Neural crest cell (in vitro differentiated cells): ENCODE results near the gene KRTAP27-1. TPM values are rescaled to one million over a fixed set of nuclear protein-coding genes. Genes with fewer than 3 reads are reported as not detected.

ENCODE experiments used
- DNase-seq: peaks from one replicate; pipeline ENCODE4 v3.0.0; 2021; ENCODE audit warnings: low read depth, mixed read lengths, low spot score
- H3K27ac Mint-ChIP-seq: one replicate; pipeline ENCODE4 v1.8.0; 2021; ENCODE audit warnings: mild to moderate bottlenecking, mixed read lengths; ENCODE audit not compliant: unreplicated experiment
- H3K27me3 Mint-ChIP-seq: 2 replicates; pipeline ENCODE4 v1.8.0; 2021; ENCODE audit warnings: low read depth, mild to moderate bottlenecking, mixed read lengths
- H3K36me3 Mint-ChIP-seq: 2 replicates; pipeline ENCODE4 v1.8.0; 2021; ENCODE audit warnings: low read depth, mild to moderate bottlenecking, mixed read lengths
- H3K4me1 Mint-ChIP-seq: 2 replicates; pipeline ENCODE4 v1.8.0; 2021; ENCODE audit warnings: mixed read lengths
- H3K4me3 Mint-ChIP-seq: one replicate; pipeline ENCODE4 v1.8.0; 2021; ENCODE audit warnings: mild to moderate bottlenecking, mixed read lengths
- H3K9me3 Mint-ChIP-seq: 2 replicates; pipeline ENCODE4 v1.8.0; 2021; ENCODE audit warnings: mixed read lengths
- total RNA-seq: library from RNA; stranded (reverse); gene quantifications from 2 replicates; pipeline ENCODE4 v1.2.1, GENCODE V29; 2021
- TF ChIP-seq, protein P1 (sequence below): fragments of 200-600 bp; sonication (generic); conservative IDR thresholded peaks from 2 replicates; pipeline ENCODE4 v1.5.0; 2021; ENCODE audit warnings: antibody characterized with exemption, mild to moderate bottlenecking

Gene KRTAP27-1
- total RNA-seq, 1 donor from 2014 or later = not detected

DNA sequence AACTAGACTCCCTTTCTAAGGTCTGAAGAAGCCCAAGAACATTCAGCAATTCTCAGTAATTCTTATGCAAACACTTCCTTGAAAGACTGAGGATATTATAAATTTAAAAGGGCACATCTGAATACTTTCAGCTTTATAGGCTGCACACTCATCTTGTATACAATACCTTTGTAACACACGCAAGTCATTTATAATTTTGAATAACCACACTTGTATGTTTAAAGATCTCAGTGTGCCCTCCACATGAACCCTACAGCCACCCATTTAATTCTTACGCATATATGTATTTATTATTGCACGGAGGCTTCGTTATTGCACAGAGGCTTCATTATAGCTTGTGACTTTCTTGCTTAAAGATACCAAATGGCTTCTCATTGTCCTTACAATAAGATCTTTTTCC is 1.2 kb upstream of the KRTAP27-1 start:
- H3K36me3 Mint-ChIP-seq = no peaks in the 10 kb centered on the region
- H3K27ac Mint-ChIP-seq = no peak overlapping the region
- TF ChIP-seq, protein P1, sequence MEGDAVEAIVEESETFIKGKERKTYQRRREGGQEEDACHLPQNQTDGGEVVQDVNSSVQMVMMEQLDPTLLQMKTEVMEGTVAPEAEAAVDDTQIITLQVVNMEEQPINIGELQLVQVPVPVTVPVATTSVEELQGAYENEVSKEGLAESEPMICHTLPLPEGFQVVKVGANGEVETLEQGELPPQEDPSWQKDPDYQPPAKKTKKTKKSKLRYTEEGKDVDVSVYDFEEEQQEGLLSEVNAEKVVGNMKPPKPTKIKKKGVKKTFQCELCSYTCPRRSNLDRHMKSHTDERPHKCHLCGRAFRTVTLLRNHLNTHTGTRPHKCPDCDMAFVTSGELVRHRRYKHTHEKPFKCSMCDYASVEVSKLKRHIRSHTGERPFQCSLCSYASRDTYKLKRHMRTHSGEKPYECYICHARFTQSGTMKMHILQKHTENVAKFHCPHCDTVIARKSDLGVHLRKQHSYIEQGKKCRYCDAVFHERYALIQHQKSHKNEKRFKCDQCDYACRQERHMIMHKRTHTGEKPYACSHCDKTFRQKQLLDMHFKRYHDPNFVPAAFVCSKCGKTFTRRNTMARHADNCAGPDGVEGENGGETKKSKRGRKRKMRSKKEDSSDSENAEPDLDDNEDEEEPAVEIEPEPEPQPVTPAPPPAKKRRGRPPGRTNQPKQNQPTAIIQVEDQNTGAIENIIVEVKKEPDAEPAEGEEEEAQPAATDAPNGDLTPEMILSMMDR = no peak
- no peak for DNase-seq
- no peaks in the 10 kb centered on the region for H3K4me1 Mint-ChIP-seq
- H3K9me3 Mint-ChIP-seq = no peaks in the 10 kb centered on the region
- H3K4me3 Mint-ChIP-seq = no peak overlapping the region
- H3K27me3 Mint-ChIP-seq = no peaks in the 10 kb centered on the region

DNA sequence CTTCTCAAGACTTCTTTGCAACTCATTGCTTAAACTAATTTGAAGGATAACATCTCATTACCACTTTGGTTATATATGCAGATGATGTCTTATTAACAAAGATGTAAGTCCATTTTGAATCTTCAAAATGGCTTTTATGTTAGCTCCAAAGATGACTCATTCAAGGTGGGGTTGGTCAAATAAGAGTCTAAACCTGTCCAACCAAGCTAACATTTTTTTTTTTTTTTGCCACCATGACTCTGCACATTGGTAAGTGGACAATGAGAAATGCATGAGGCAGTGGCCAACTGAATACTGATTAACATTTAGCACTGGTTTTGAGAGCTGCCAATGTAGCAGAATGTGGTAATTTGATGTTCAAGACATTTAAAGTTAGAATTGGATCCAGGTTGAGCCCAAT is 278 bp upstream of the KRTAP27-1 start:
- Mint-ChIP-seq H3K9me3 (no peaks in the 10 kb centered on the region), H3K4me3 (no peak overlapping the region), H3K36me3 (no peaks in the 10 kb centered on the region), H3K4me1 (no peaks in the 10 kb centered on the region), H3K27ac (no peak overlapping the region), H3K27me3 (no peaks in the 10 kb centered on the region)
- DNase-seq = no peak
- TF ChIP-seq, protein P1 = no peak

- no peak for DNase-seq
These were observed 898 bp downstream of the KRTAP27-1 start for GRCh38 chr21:30336596-30336995.

GRCh38 chr21:30333736-30334135 is 3.8 kb downstream of the KRTAP27-1 start:
- Mint-ChIP-seq H3K36me3 (no peaks in the 10 kb centered on the region), H3K27ac (no peak overlapping the region), H3K9me3 (no peaks in the 10 kb centered on the region), H3K4me1 (no peaks in the 10 kb centered on the region), H3K27me3 (no peaks in the 10 kb centered on the region), H3K4me3 (no peak overlapping the region)
- TF ChIP-seq, protein P1 = no peak
- no peak for DNase-seq

More at GRCh38 chr21:30336596-30336995, 898 bp downstream of the KRTAP27-1 start:
- H3K27ac Mint-ChIP-seq = no peak overlapping the region
- TF ChIP-seq, protein P1 = no peak
- no peaks in the 10 kb centered on the region for H3K36me3 Mint-ChIP-seq
- no peaks in the 10 kb centered on the region for H3K4me1 Mint-ChIP-seq
- no peaks in the 10 kb centered on the region for H3K27me3 Mint-ChIP-seq
- no peak overlapping the region for H3K4me3 Mint-ChIP-seq
- no peaks in the 10 kb centered on the region for H3K9me3 Mint-ChIP-seq

- no peak for DNase-seq
- TF ChIP-seq, protein P1 = no peak
- no peaks in the 10 kb centered on the region for H3K9me3 Mint-ChIP-seq
- no peaks in the 10 kb centered on the region for H3K27me3 Mint-ChIP-seq
- H3K36me3 Mint-ChIP-seq = no peaks in the 10 kb centered on the region
- no peaks in the 10 kb centered on the region for H3K4me1 Mint-ChIP-seq
- no peak overlapping the region for H3K4me3 Mint-ChIP-seq
- no peak overlapping the region for H3K27ac Mint-ChIP-seq
These were observed 4.8 kb downstream of the KRTAP27-1 start for GRCh38 chr21:30332681-30333080.
